BJ (cell line): ENCODE measurements around the gene ZFAND3. TPM values are rescaled to one million over a fixed set of nuclear protein-coding genes. Genes with fewer than 3 reads are reported as not detected.

Source experiments
- CTCF ChIA-PET: fragments of 350-600 bp; formaldehyde crosslinking; extraction: SDS; loops from one replicate; lab custom pipeline; 2021; ENCODE audit warnings: antibody characterized with exemption, inconsistent platforms; lab: Yijun Ruan, JAX
- POLR2A ChIA-PET: fragments of 300-600 bp; sonication (Branson Sonifier 250); formaldehyde crosslinking; extraction: SDS; loops from one replicate; lab custom pipeline; 2021; ENCODE audit warnings: antibody characterized with exemption; lab: Charles Lee
- DNase-seq: peaks from one replicate; pipeline ENCODE4 v3.0.0-alpha.2; 2011; ENCODE audit warnings: low read depth
- H3K27me3 ChIP-seq: 2 replicates; pipeline ENCODE4 v1.6.0; 2011; ENCODE audit warnings: low read length; ENCODE audit not compliant: control insufficient read depth, insufficient read depth
- H3K36me3 ChIP-seq: 2 replicates; pipeline ENCODE4 v1.5.1; 2011; ENCODE audit warnings: low read length; ENCODE audit not compliant: control insufficient read depth, insufficient read depth
- H3K4me3 ChIP-seq: 2 replicates; pipeline ENCODE4 v1.5.1; 2011; ENCODE audit warnings: low read depth, mild to moderate bottlenecking, control low read depth, low read length
- polyA plus RNA-seq: library from polyadenylated mRNA; depleted of rRNA; stranded (reverse); fragments of >200 nt; gene quantifications from 2 replicates; pipeline ENCODE4 v1.2.3, GENCODE V29; 2011
- TF ChIP-seq, protein P1 (sequence below): IDR thresholded peaks from 2 replicates; pipeline ENCODE4 v1.5.1; 2011; ENCODE audit warnings: low read depth, mild to moderate bottlenecking, control low read depth, inconsistent platforms, low read length, moderate library complexity; ENCODE audit not compliant: insufficient read depth

Gene ZFAND3
- polyA plus RNA-seq, 1 experiment: 15.5 TPM

DNA sequence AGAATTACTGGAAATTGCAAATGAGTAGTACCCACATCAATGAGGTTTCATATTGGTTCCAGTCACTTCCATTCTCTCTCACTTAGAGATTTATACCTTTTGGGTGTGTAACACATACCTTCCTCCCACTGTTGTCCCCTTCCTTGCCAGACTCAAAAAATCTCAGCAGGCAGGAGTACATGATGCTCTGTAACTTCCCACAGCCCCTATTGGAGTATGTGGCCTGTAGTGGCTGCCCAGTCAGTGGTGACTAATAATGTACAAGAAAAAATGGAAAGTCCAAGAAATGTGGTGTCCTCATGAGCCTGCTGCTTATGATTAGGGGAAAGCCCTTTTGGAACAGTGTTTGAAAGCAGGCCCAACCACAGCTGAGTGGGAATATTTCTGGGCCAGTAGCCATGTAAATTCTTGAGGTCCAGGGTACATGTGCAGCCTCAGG is 312.0 kb downstream of the ZFAND3 start:
- POLR2A ChIA-PET: no interaction called here
- TF ChIP-seq, protein P1, sequence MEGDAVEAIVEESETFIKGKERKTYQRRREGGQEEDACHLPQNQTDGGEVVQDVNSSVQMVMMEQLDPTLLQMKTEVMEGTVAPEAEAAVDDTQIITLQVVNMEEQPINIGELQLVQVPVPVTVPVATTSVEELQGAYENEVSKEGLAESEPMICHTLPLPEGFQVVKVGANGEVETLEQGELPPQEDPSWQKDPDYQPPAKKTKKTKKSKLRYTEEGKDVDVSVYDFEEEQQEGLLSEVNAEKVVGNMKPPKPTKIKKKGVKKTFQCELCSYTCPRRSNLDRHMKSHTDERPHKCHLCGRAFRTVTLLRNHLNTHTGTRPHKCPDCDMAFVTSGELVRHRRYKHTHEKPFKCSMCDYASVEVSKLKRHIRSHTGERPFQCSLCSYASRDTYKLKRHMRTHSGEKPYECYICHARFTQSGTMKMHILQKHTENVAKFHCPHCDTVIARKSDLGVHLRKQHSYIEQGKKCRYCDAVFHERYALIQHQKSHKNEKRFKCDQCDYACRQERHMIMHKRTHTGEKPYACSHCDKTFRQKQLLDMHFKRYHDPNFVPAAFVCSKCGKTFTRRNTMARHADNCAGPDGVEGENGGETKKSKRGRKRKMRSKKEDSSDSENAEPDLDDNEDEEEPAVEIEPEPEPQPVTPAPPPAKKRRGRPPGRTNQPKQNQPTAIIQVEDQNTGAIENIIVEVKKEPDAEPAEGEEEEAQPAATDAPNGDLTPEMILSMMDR: peak; percentile 7; the same call in 1 of the 2 replicates
- CTCF ChIA-PET: interaction anchor here (1.0 kb wide), 1 partner anchor 426 kb away, joined by 4 read pairs; no protein-coding TSS in a partner anchor
- Histone ChIP-seq H3K27me3 (no peaks in the 10 kb centered on the region), H3K4me3 (no peak overlapping the region), H3K36me3 (peaks cover 6% of the 10 kb centered on the region)
- DNase-seq: peak; percentile 94

DNA sequence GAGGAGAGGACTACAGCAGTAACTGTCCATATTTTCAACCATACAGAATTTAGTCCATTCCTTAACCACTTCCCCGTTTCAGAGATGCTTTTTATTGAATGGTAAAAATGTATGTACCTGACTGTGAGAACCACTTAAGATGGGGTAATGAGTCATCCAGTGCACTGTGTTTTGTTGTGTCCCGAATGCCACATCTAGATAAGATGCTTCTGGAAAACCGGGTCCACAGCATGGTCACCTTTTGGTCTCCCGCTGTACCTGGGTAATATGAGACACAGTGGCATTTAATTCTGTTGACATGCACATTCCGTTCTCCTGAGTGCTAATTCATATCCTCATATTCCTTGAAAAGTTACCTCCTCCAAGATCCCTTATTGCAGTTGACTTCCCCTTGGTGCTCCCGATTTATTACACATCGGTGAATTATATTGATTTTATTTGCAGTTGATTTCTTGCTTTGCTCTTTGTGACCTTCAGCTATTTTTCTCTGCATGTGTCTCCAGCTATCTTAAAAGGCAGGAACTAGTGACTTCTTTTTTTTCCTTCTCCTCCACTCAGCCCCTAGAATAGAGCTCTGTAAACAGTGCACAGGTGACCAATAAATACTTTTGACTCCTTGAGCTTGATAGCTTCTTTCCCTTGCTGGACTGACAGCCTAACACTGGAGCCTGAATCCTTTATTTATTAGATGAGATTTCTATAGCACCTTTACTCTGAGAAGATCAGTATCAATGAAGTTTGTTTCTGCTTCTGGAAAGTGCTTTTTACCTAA is 314.6 kb downstream of the ZFAND3 start:
- ChIA-PET POLR2A (no interaction called here), CTCF (no interaction called here)
- Histone ChIP-seq H3K27me3 (no peaks in the 10 kb centered on the region), H3K36me3 (peaks cover 7% of the 10 kb centered on the region), H3K4me3 (no peak overlapping the region)
- TF ChIP-seq, protein P1: no peak
- no peak for DNase-seq

DNA sequence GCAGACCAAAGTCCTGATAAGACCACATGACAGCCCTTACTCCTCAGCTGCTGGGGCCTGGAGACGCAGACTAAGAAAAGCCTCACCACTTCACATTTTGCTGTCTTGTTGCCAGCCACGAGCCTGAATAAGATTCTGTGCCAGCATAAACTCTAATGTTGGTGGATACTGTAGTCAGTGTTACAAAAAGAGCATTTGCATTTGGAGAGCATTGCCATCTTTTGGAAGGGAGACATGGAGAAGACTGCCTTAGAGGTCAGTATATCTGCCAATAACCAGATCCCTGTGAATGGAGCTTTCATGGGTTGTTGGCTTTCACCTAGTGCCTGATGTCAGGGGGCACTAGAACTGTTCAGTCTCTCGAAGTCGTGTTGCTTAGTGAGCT is 315.2 kb downstream of the ZFAND3 start:
- H3K27me3 ChIP-seq: no peaks in the 10 kb centered on the region
- POLR2A ChIA-PET: no interaction called here
- CTCF ChIA-PET: no interaction called here

DNA sequence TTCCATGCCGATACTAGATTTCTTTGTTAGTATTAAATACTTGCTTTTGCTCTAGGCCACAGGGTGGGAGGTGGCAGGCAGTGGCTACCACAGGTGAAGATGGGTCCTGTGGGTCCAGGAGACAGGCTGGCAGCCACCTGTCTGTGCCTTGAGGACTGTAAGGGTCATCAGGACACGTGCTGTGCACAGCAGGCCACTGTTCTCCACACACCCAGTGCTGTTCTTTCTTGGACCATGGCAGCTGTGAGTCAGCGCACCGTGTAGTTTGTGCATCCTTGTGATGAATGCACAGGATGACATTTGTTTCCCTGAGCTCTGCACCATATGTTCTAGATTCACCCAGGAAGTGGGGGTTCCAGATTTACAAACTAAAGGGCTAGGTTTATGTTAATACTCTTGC is 317.0 kb downstream of the ZFAND3 start:
- no peak for DNase-seq

More for the DNA sequence above, 315.2 kb downstream of the ZFAND3 start:
- DNase-seq: no peak
- Histone ChIP-seq H3K4me3 (no peak overlapping the region), H3K36me3 (peaks cover 8% of the 10 kb centered on the region)
- TF ChIP-seq, protein P1: no peak

DNA sequence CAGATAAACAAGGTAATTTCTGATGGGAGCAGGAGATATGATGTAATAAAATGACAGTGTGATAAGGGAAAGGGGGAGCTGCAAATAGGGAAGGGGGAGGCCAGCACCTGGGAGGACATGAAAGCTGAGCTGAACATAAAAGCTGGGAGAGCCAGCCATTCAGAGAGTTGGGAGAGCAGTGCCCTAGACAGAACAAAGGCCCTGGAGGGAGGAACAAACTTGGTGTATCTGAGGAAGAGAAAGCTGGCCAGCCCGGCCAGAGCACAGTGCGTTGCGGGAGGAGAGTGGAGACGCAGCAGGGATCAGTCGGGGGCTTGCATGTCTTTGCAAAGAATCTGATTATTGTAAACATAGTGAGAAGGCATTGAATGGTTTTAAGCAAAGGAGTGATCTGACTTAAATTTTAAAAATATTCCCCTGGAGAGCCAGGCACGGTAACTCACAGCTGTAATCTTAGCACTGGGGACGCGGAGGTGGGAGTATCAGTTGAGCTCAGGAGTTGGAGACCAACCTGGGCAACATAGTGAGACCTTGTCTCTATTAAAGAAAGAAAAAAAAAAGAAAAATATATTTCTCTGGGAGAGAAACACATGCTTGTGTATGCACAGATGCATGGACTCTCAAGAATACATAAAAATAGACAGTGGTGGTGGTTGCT is 318.2 kb downstream of the ZFAND3 start:
- no peak for DNase-seq
- ChIA-PET POLR2A (no interaction called here), CTCF (no interaction called here)
- no peaks in the 10 kb centered on the region for H3K27me3 ChIP-seq
- TF ChIP-seq, protein P1: no peak
- peaks cover 8% of the 10 kb centered on the region for H3K36me3 ChIP-seq
- H3K4me3 ChIP-seq: no peak overlapping the region

More for the DNA sequence above, 317.0 kb downstream of the ZFAND3 start:
- ChIA-PET POLR2A (no interaction called here), CTCF (no interaction called here)
- Histone ChIP-seq H3K27me3 (no peaks in the 10 kb centered on the region), H3K4me3 (no peak overlapping the region), H3K36me3 (peaks cover 8% of the 10 kb centered on the region)
- TF ChIP-seq, protein P1: no peak
